ENCODE results near the gene LONP2.

- TF ChIP-seq EP300 (IDR thresholded peaks at IDR 0.05), result no peak
- no peak for TF ChIP-seq CTCF (IDR thresholded peaks at IDR 0.05)
- peak; percentile 45 for TF ChIP-seq POLR2A (IDR thresholded peaks at IDR 0.05; ENCODE audit: low read depth)
- peak in 1 of 2 donors; percentile 17 for TF ChIP-seq POLR2AphosphoS5 (IDR thresholded peaks at IDR 0.05)
Measured at GRCh38 chr16:48384520-48385252, 140.6 kb downstream of the LONP2 start.

All from esophagus muscularis mucosa (tissue), 4 donors.